Astrocyte (in vitro differentiated cells and primary cell): Measurements from ENCODE around the gene CACNB2.

ENCODE experiments used
- CTCF ChIP-seq: IDR thresholded peaks from 2 replicates; pipeline ENCODE4 v1.5.1; 2011; ENCODE audit warnings: low read depth, mild to moderate bottlenecking, inconsistent platforms, low read length, moderate library complexity; ENCODE audit not compliant: insufficient read depth
- EZH2 ChIP-seq: IDR thresholded peaks from 2 replicates; pipeline ENCODE4 v1.6.1; 2012; ENCODE audit warnings: mild to moderate bottlenecking, low read length, inconsistent platforms; ENCODE audit not compliant: insufficient read depth

GRCh38 chr10:18450298-18450697, 310.1 kb downstream of the CACNB2 start:
- TF ChIP-seq CTCF (no peak), EZH2 (no peak)
